ENCODE results near the gene THRA.

The THRA gene

DNA sequence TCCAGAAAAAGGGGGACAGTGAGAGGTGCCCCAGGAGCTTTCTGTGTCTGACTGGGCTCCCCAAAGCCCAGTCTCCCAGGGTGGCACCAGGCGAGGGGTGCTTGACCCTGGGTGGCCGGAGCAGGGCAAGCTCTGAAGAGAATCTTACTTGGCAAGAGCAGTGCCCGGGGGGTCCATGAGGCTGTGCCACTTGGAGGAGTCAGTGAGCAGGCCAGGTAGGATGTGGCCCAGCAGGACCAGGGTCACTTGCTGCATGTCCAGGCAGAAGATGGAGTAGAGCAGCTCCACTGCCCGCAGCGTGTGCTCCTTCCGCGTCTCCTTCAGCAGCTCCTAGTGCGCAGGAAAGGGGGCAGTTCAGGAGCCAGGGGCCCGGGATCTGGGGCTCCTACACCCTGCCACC, 40.3 kb upstream of the THRA start:
- TF ChIP-seq, protein P1, sequence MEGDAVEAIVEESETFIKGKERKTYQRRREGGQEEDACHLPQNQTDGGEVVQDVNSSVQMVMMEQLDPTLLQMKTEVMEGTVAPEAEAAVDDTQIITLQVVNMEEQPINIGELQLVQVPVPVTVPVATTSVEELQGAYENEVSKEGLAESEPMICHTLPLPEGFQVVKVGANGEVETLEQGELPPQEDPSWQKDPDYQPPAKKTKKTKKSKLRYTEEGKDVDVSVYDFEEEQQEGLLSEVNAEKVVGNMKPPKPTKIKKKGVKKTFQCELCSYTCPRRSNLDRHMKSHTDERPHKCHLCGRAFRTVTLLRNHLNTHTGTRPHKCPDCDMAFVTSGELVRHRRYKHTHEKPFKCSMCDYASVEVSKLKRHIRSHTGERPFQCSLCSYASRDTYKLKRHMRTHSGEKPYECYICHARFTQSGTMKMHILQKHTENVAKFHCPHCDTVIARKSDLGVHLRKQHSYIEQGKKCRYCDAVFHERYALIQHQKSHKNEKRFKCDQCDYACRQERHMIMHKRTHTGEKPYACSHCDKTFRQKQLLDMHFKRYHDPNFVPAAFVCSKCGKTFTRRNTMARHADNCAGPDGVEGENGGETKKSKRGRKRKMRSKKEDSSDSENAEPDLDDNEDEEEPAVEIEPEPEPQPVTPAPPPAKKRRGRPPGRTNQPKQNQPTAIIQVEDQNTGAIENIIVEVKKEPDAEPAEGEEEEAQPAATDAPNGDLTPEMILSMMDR (conservative IDR thresholded peaks at IDR 0.05; ENCODE audit: low read depth): no peak
- H3K27ac ChIP-seq: peak overlapping the region; percentile 99
- POLR2A ChIA-PET (ENCODE audit: low non-redundant PET): interaction anchor here (0.5 to 0.6 kb wide), 2 partner anchors 53 to 482 kb away, joined by 4 to 6 read pairs; no protein-coding TSS in a partner anchor
- DNase-seq (ENCODE audit: low spot score): no peak
- CTCF ChIA-PET: interaction anchor here (0.7 to 1.0 kb wide), 4 partner anchors 9 to 401 kb away, joined by 3 to 5 read pairs (median 3); no protein-coding TSS in a partner anchor

GRCh38 chr17:40022961-40023541, 39.7 kb upstream of the THRA start:
- H3K27ac ChIP-seq: peak overlapping the region; percentile 99
- CTCF ChIA-PET: interaction anchor here (0.7 to 1.0 kb wide), 3 partner anchors 63 to 401 kb away, joined by 3 to 5 read pairs (median 3); no protein-coding TSS in a partner anchor
- TF ChIP-seq, protein P1 (conservative IDR thresholded peaks at IDR 0.05; ENCODE audit: low read depth): no peak
- DNase-seq (ENCODE audit: low spot score): peak; percentile 68
- POLR2A ChIA-PET (ENCODE audit: low non-redundant PET): interaction anchor here (0.5 kb wide), 1 partner anchor 482 kb away, joined by 6 read pairs; no protein-coding TSS in a partner anchor

GRCh38 chr17:40023590-40024292, 39.0 kb upstream of the THRA start:
- ChIA-PET POLR2A (ENCODE audit: low non-redundant PET) (no interaction called here), CTCF (interaction anchor here (0.8 to 1.0 kb wide), 2 partner anchors 12 to 16 kb away, joined by 3 read pairs; no protein-coding TSS in a partner anchor)
- peak overlapping the region; percentile 99 for H3K27ac ChIP-seq
- TF ChIP-seq, protein P1 (conservative IDR thresholded peaks at IDR 0.05; ENCODE audit: low read depth): no peak
- no peak for DNase-seq (ENCODE audit: low spot score)

- CTCF ChIA-PET: interaction anchor here (0.7 to 3.9 kb wide), 3 partner anchors 10 to 62 kb away, joined by 3 to 57 read pairs (median 3); partner anchors contain the start of gene CSF3
- POLR2A ChIA-PET (ENCODE audit: low non-redundant PET): interaction anchor here (0.6 kb wide), 1 partner anchor 51 kb away, joined by 3 read pairs; no protein-coding TSS in a partner anchor
- TF ChIP-seq, protein P1 (conservative IDR thresholded peaks at IDR 0.05; ENCODE audit: low read depth): no peak
- no peak for DNase-seq (ENCODE audit: low spot score)
- H3K27ac ChIP-seq: peak overlapping the region; percentile 99
Observed at GRCh38 chr17:40024901-40025300, 37.9 kb upstream of the THRA start.

- no peak for DNase-seq (ENCODE audit: low spot score)
- CTCF ChIA-PET: interaction anchor here (0.6 to 3.9 kb wide), 7 partner anchors 9 to 90 kb away, joined by 3 to 57 read pairs (median 3); partner anchors contain the start of gene CSF3
- POLR2A ChIA-PET (ENCODE audit: low non-redundant PET): interaction anchor here (0.6 kb wide), 1 partner anchor 52 kb away, joined by 3 read pairs; no protein-coding TSS in a partner anchor
- TF ChIP-seq, protein P1 (conservative IDR thresholded peaks at IDR 0.05; ENCODE audit: low read depth): no peak
- peak overlapping the region; percentile 99 for H3K27ac ChIP-seq
Observed at GRCh38 chr17:40025559-40025958, 37.2 kb upstream of the THRA start.
